Measurements from ENCODE around the gene GART. TPM values are rescaled to one million over a fixed set of nuclear protein-coding genes. Genes with fewer than 3 reads are reported as not detected.

The GART gene
- 98.7 and 125 TPM in 2 replicates for total RNA-seq

DNA sequence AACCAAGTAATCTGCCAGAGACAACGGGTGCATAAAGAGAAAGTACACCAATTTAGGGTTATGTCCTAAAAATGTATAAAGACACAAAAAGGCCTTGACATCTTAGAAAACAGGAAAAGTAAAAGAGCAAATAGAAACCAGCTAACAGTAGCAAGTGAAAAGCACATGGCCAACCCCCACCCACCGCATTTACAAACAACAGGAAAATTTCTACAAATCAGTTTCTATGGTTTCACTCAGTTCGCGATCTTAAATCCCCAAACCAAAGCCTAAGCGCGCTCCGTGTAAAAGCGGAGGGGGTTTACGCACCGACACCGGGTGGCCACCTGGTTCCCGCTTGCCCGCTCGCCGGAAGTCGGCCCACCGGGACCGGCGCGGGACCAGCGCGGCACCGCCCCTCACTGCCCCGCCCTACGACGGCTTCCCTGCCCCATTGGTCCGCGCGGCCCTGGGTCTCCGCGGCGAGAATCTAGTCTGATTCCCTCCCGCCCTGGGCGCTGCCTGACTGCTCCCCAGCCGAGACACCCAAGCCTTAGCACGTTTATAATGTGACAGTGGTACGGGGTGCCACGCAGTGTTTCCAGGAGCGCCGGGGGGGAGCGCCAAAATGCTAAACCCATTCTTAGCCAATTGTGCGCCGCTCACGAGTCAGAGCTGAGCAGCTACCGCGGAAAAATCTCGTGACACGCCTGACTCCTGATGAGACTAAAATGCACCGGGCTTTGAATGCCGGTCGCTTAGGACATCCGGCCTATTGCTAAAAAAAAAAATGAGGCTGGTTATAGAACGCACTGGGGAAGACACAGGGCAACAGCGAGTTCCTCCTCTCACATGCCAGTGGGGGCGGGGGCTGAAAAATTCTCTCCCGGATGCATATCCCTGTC, at the start of gene GART:
Gene GART, minus strand, starts transcription at position 362 of the 884 bp plus-strand sequence. CDS start 2,802 bp downstream, outside the sequence.

DNA sequence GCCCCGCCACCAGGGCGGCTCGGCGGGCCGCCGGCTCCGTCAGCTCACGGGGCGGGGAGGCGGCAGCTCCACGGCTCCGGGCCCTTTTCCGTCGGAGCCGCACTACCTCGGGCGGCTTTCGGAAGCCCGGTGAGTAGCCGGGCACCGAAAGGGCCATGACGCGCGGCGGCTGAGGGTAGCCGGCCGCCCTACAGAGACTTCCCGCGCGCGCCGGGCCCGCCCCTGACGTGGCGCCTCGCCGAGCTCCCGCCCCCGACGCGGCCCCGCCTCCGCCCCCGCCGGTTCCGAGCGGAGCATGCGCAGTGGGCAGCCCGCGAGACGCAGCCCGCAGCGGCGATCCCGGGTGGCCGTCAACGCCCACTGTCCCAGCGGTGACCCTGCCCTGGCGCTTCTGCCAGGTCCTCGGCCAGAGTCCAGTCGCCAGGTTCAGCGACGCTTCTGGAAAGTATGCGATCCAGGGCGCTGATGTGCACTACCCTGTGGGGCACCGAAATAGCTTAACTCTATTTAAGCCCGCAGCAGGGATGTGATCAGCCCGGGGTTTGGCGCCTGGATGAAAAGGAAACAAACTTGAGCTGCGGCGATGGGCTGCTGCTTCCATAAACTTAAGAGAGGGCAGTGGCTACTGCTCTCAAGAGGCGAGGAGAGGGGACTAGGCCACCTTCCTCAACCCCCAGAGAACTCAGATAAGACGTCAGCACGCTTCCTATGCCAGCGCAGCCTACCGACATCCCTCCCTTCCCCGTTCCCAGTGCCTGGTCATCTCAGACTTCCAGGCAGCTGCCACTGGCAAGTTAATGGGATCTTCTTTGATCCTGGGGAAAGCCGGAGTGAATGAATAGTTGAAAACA, 46.8 kb upstream of the GART start, which contains the start of gene DONSON:
Gene DONSON, minus strand, starts transcription at position 200 of the 851 bp plus-strand sequence. Its CDS starts 43 bp downstream, at position 157.

DNA sequence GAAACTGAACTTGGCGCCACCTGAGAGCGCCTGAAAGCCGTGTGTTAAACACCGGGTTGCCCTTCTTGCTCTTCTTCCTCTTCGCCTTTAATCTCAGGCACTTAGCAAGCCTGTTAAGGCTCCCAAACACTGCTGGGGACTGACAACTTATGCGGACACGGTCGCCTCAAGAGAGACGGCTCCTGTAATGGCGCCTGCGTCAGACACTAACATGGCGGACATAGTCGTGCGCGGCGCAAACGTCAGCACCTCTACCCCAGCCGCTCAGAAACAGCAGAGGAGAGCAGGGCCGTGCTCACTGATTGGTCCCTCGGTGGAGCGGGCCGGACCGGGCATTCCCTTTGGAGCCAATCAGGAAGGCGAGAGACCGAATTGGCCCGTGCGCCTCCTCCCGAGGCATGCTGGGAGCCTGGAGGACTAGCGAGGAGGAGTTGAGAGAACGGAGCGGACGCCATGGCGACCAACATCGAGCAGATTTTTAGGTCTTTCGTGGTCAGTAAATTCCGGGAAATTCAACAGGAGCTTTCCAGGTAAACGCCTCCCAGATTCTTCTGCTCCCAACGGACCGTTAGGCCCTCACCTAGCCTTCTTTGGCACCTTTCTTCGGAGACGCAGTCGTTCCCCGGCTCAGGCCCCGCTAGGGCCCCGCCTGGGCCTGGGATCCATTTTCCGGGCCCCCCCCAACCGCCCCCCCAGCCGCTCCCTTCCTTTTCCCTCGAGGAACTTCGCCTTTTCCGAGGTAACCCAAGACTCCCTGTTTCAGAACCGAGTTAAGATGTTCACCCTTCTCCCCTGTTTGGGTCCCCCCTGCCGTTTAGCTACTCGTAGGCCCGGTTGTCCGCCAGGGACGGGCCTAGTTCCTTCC, 955 bp upstream of the GART start, which contains the start of gene SON:
Gene SON, plus strand, starts transcription at position 399 of the 865 bp plus-strand sequence. Its CDS starts 55 bp downstream, at position 454.

DNA sequence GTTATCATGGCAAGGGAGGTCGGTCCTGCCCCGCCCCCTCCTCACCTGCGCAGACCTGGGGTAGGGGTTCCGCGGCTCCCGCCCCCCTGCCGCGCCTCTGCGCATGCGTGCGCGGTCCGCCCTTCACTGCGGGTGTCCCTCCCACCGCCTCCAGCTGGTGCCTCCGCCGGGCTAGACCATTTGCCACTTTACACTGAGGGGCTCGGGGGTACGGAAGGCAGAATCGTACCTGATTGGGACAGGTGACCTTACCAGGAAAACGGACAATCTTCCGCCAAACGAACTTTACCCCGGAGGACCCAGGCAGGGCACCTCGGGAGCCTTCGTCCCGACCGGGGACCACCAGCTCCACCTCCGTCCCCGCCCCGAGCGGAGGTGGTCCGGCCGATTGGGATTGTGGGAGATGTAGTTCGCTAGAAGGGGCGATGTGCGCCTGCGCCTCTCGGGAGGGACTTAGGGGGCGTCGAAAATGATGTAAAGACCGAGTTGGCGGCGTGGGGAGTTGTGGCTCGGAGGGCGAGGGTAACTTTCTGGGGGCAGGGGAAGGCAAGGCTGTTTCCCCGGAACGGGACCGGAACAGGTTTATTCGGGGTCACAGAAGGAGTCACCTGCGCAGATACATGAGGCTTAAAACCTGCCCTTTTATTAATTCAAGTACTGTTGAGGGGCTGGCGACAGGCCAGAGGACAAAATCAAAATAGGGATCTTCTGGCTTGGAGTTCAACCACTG, 50.4 kb downstream of the GART start, which contains the start of gene DNAJC28:
Gene DNAJC28, minus strand, starts transcription at position 344 of the 730 bp plus-strand sequence. CDS start 2,323 bp downstream, outside the sequence.

DNA sequence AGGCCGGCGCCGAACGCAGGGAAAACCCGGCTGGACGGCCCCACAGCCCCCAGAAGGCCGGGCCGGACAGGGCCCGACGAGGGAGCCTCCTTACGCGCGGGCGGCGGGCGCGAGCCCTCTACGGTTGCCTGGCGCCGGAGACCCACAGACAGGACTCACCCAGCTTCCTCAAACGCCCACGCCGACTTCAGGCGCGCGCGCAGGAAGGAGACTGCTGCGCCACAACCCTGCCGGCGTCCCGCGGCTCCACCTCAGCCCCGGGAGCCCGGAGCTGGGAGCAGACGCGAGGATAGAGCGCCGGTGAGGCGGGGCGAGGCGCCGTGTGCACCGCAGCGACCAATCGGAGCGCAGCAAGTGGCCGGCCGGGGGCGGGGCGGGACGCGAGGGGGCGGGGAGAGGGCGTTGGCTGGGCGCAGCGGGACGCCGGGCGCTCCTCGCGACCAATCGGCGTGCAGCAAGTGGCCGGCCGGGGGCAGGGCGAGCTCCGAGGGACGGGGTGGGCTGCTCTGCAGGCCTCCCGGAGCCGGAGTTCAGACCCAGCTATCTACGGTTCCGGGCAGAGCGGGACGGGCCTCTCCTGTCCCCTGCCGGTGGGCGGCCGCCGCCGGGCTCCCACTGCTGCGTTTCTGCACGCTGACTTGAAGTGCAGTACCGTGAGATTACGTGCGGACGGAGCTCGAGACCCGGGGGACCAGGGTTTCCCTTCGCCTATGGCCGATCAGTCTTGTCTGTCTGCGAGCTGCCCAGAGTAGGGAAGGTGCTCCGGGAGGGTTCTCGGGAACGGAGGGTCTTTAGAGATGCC, 62.0 kb downstream of the GART start, which contains the start of gene TMEM50B:
Gene TMEM50B, minus strand, starts transcription at position 296 of the 802 bp plus-strand sequence. CDS start 11,089 bp downstream, outside the sequence.

Other genes with a start within 250 kb of the GART start
- 20.4 and 20.6 TPM in 2 replicates for gene IFNAR1, start 217.1 kb downstream of the GART start, total RNA-seq
- gene IFNGR2, start 138.7 kb downstream of the GART start, total RNA-seq = 48.4 and 117 TPM in 2 replicates
- gene TMEM50B, start 62.1 kb downstream of the GART start, total RNA-seq = 26.2 and 89.1 TPM in 2 replicates
- gene DNAJC28, start 50.4 kb downstream of the GART start, total RNA-seq = 0.86 and 1.8 TPM in 2 replicates
- gene SON, start 921 bp upstream of the GART start, total RNA-seq = 136 and 171 TPM in 2 replicates
- 8.3 and 41.5 TPM in 2 replicates for gene DONSON, start 46.6 kb upstream of the GART start, total RNA-seq
- 18.9 and 24.5 TPM in 2 replicates for gene CRYZL1, start 99.6 kb upstream of the GART start, total RNA-seq
- 35.9 and 41.9 TPM in 2 replicates for gene ITSN1, start 100.4 kb upstream of the GART start, total RNA-seq

Measured in placental pericyte (primary cell).